Activated CD4-positive, alpha-beta T cell treated with anti-CD3 and anti-CD28 coated beads, Interleukin-2, amount 10 ng/mL, durations not matched to agents 24 days and 14 days (primary cell): ENCODE measurements around the gene DNAJA1. TPM values are rescaled to one million over a fixed set of nuclear protein-coding genes. Genes with fewer than 3 reads are reported as not detected.
A peak's percentile ranks its signal among the peaks of the same experiment; 100 is the strongest.
"Not testable (repeated sequence)": the region's sequence is repeated elsewhere in the genome, so short reads cannot be mapped to it uniquely, and the experiment has no call there.

Experiments used
- DNase-seq: peaks from one replicate; pipeline ENCODE4 v3.0.0; 2022
- H3K27ac Mint-ChIP-seq: one replicate; pipeline ENCODE4 v1.8.0; 2022; ENCODE audit warnings: mild to moderate bottlenecking, mixed read lengths
- H3K27me3 Mint-ChIP-seq: one replicate; pipeline ENCODE4 v1.8.0; 2022; ENCODE audit warnings: mixed read lengths
- H3K36me3 Mint-ChIP-seq: one replicate; pipeline ENCODE4 v1.8.0; 2022; ENCODE audit warnings: low read depth, mild to moderate bottlenecking, mixed read lengths
- H3K4me1 Mint-ChIP-seq: one replicate; pipeline ENCODE4 v1.8.0; 2021; ENCODE audit warnings: mixed read lengths
- H3K4me3 Mint-ChIP-seq: one replicate; pipeline ENCODE4 v1.8.0; 2022; ENCODE audit warnings: mild to moderate bottlenecking, moderate library complexity, mixed read lengths
- H3K9me3 Mint-ChIP-seq: one replicate; pipeline ENCODE4 v1.8.0; 2021; ENCODE audit warnings: mixed read lengths
- intact Hi-C: fragments of 100-400 bp; cut with micrococcal nuclease; formaldehyde crosslinking; loops from one replicate; pipeline ENCODE4 v1.15.1; 2023
- total RNA-seq: library from RNA; stranded (reverse); gene quantifications from 2 replicates; pipeline ENCODE4 v1.2.3, GENCODE V29; 2022

Gene DNAJA1
- total RNA-seq, result 319 and 328 TPM in 2 replicates

DNA sequence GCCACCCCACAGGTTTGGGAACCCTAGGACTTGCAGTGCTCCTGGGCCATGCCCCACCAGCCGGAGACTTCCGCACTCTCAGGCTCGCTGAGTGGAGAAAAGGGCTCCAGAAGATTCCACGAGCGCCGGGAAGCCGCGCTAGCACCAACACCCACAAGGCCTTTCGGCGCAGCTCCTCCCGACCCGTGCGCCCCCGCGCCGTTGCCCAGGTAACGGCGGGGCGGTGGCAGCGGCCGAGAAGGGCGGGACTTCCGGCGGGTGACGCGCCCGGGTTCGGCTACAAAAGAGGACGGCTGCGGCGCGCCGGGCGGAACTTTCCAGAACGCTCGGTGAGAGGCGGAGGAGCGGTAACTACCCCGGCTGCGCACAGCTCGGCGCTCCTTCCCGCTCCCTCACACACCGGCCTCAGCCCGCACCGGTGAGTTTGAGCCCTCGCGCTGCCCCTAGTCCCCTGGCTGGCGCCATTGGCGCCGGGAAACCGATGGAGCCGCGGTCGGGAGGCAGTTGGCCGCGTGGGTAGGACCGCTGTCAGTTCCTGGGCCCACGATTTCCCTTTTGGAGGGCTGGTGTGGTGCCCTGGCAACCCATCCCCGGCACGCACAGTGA, at the start of gene DNAJA1:
TSS of gene DNAJA1 (plus strand) at position 308 of the 606 bp plus-strand sequence. CDS start 1,212 bp downstream, outside the sequence.
- Mint-ChIP-seq H3K4me1 (peaks cover 57% of the 10 kb centered on the region), H3K36me3 (peaks cover 58% of the 10 kb centered on the region), H3K9me3 (no peaks in the 10 kb centered on the region), H3K27me3 (no peaks in the 10 kb centered on the region), H3K4me3 (peak within 1 kb of the TSS; percentile 99), H3K27ac (peak within 1 kb of the TSS; percentile 97)
- intact Hi-C loops, result loop anchor here (1.0 to 2.0 kb wide), 6 partner anchors 20 to 473 kb away; partner anchors contain the start of genes APTX, B4GALT1, BAG1 and SMIM27
- peak; percentile 99 for DNase-seq

- H3K27ac Mint-ChIP-seq, result no peak overlapping the region
- H3K27me3 Mint-ChIP-seq, result no peaks in the 10 kb centered on the region
- H3K4me1 Mint-ChIP-seq, result no peaks in the 10 kb centered on the region
- H3K36me3 Mint-ChIP-seq, result peaks cover 41% of the 10 kb centered on the region
- no peak for DNase-seq
- no peaks in the 10 kb centered on the region for H3K9me3 Mint-ChIP-seq
- intact Hi-C loops, result no loop called here
- no peak overlapping the region for H3K4me3 Mint-ChIP-seq
These were observed 47.0 kb upstream of the DNAJA1 start for GRCh38 chr9:32978051-32978450.

GRCh38 chr9:32986971-32987370, 38.1 kb upstream of the DNAJA1 start:
- no peak for DNase-seq
- intact Hi-C loops, result no loop called here
- H3K4me3 Mint-ChIP-seq, result no peak overlapping the region
- no peaks in the 10 kb centered on the region for H3K9me3 Mint-ChIP-seq
- H3K27ac Mint-ChIP-seq, result no peak overlapping the region
- H3K27me3 Mint-ChIP-seq, result no peaks in the 10 kb centered on the region
- H3K36me3 Mint-ChIP-seq, result peaks cover 55% of the 10 kb centered on the region
- peaks cover 3% of the 10 kb centered on the region for H3K4me1 Mint-ChIP-seq

DNA sequence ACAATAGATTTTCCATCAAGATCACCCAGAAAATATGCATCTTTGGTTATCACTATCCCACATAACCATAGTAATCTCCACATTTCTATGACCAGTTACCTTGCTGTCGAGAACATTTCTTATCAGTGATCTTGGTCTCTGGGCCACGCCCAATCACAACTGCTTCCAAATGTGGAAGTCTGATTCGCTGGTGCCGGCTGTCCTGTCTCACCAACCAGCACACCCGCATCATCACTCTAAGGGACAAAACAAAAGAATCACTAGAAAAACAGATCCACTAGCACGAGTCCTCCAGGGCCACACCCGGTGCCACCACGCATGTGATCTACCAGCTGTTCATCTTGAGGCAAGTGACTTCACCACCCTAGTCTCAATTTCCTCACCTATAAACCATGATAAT, 35.4 kb upstream of the DNAJA1 start:
- no peak for DNase-seq
- Mint-ChIP-seq H3K27ac (no peak overlapping the region), H3K4me3 (no peak overlapping the region), H3K27me3 (no peaks in the 10 kb centered on the region), H3K4me1 (peaks cover 8% of the 10 kb centered on the region), H3K36me3 (peaks cover 46% of the 10 kb centered on the region), H3K9me3 (no peaks in the 10 kb centered on the region)
- intact Hi-C loops, result no loop called here

- no peak for DNase-seq
- Mint-ChIP-seq H3K4me1 (peaks cover 8% of the 10 kb centered on the region), H3K9me3 (no peaks in the 10 kb centered on the region), H3K27me3 (no peaks in the 10 kb centered on the region), H3K36me3 (peaks cover 50% of the 10 kb centered on the region), H3K27ac (no peak overlapping the region), H3K4me3 (no peak overlapping the region)
- intact Hi-C loops, result no loop called here
These were observed 33.0 kb upstream of the DNAJA1 start for GRCh38 chr9:32991897-32992594.

- intact Hi-C loops, result no loop called here
- Mint-ChIP-seq H3K4me3 (no peak overlapping the region), H3K27me3 (no peaks in the 10 kb centered on the region), H3K9me3 (no peaks in the 10 kb centered on the region), H3K36me3 (peaks cover 49% of the 10 kb centered on the region), H3K27ac (no peak overlapping the region), H3K4me1 (peaks cover 9% of the 10 kb centered on the region)
- DNase-seq, result no peak
These were observed 32.4 kb upstream of the DNAJA1 start for GRCh38 chr9:32992595-32993238.

DNA sequence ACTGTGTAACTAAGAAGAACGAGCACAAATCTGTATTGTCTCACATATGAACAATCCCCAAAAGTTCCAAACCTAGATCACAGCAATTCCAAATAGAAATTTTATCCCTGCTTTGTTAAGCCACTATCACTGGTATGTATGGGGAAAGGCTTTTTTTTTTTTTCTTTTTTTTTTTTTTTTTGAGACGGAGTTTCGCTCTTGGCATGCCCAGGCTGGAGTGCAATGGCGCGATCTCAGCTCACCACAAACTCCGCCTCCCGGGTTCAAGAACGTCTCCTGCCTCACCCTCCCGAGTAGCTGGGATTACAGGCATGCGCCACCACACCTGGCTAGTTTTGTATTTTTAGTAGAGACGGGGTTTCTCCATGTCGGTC, 24.4 kb upstream of the DNAJA1 start:
- intact Hi-C loops, result loop anchor here (1.0 to 2.0 kb wide), 5 partner anchors 25 to 450 kb away; partner anchors contain the start of genes DNAJA1, NDUFB6, NFX1 and SMU1
- H3K27me3 Mint-ChIP-seq, H3K9me3 Mint-ChIP-seq: not testable (repeated sequence)
- DNase-seq, result peak; percentile 83
- peak overlapping the region; percentile 99 for H3K27ac Mint-ChIP-seq
- peaks cover 32% of the 10 kb centered on the region for H3K4me1 Mint-ChIP-seq
- H3K36me3 Mint-ChIP-seq, result peaks cover 34% of the 10 kb centered on the region
- peak overlapping the region; percentile 99 for H3K4me3 Mint-ChIP-seq

- H3K36me3 Mint-ChIP-seq, H3K27ac Mint-ChIP-seq: not testable (repeated sequence)
These were observed 19.7 kb upstream of the DNAJA1 start for GRCh38 chr9:33005335-33005734.

GRCh38 chr9:33007755-33008154, 17.3 kb upstream of the DNAJA1 start:
- Mint-ChIP-seq H3K4me1 (peaks cover under 1% of the 10 kb centered on the region), H3K4me3 (no peak overlapping the region), H3K36me3 (no peaks in the 10 kb centered on the region), H3K27ac (no peak overlapping the region), H3K27me3 (no peaks in the 10 kb centered on the region), H3K9me3 (no peaks in the 10 kb centered on the region)
- DNase-seq, result no peak
- intact Hi-C loops, result no loop called here

More at GRCh38 chr9:33005335-33005734, 19.7 kb upstream of the DNAJA1 start:
- H3K9me3 Mint-ChIP-seq, intact Hi-C loops, H3K4me3 Mint-ChIP-seq, H3K27me3 Mint-ChIP-seq, DNase-seq: not testable (repeated sequence)
- peaks cover 16% of the 10 kb centered on the region for H3K4me1 Mint-ChIP-seq

- Mint-ChIP-seq H3K36me3 (peaks cover 3% of the 10 kb centered on the region), H3K27me3 (no peaks in the 10 kb centered on the region), H3K4me1 (no peaks in the 10 kb centered on the region), H3K9me3 (no peaks in the 10 kb centered on the region), H3K4me3 (no peak overlapping the region), H3K27ac (no peak overlapping the region)
- no peak for DNase-seq
- intact Hi-C loops, result no loop called here
These were observed 13.2 kb upstream of the DNAJA1 start for GRCh38 chr9:33011831-33012230.

DNA sequence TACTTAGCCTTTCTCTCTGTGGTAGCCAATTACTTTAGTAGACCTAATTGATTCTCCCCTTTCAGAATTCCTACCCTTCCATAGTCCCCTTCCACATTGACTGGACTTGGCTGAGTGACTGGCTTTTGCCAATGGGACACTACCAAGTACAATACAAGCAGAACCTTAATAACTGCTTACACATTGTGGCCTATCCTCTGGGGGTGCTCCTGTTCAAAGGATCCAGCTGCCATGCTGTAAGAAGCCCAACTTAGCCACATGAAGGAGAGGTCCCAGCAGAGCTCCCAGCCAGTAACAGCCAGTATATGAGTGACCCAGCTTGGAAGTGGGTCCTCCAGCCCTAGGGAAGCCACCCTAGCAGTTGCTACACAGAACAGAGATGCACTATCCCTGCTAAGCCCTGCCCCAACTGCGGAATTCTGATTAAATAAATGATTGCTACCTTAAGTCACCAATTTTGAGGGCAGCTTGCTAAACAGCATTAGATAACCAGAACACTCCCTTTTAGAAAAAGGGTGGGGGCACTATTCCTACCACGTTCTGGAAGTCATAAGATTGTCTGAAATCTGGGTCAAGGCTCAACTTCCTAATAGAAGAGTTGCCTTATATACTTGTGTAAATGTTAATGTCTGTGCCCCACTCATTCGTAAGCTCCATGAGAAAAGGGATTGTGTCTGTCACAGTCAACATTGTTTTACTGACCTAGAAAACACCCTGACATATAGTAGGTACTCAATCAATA, 12.6 kb upstream of the DNAJA1 start:
- no peak overlapping the region for H3K4me3 Mint-ChIP-seq
- intact Hi-C loops, result no loop called here
- H3K9me3 Mint-ChIP-seq, result no peaks in the 10 kb centered on the region
- H3K36me3 Mint-ChIP-seq, result peaks cover 3% of the 10 kb centered on the region
- no peak for DNase-seq
- H3K27me3 Mint-ChIP-seq, result no peaks in the 10 kb centered on the region
- no peaks in the 10 kb centered on the region for H3K4me1 Mint-ChIP-seq
- no peak overlapping the region for H3K27ac Mint-ChIP-seq

DNA sequence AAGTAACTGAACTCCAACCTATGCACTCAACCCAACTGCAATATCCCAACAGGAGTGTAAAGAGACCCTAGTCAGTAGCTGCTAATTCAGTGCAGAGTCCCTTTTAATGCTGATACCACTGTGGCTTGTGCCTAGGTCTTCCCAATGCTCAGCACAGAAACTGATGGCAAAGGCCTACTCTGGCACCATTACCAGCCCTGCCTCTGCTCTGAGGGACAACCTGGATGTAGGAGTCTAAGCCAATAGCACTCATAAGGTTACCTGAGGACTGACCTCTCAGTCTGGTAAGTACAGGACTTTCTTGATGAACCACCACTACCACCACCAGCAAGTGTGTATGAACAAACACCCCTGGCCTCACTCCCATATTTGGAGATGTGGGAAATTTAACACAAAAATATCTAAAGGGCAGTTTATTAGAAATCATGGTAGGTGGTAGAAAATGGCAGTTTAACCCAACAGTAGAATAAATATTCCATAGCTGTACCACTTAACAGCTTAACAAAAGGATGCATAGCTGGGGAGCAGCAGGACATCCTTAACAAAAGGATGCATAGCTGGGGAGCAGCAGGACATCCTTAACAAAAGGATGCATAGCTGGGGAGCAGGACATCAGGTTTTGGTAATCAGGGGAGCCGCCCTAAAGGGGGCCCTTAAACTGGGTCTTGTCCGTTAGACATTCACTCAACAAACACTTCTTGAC, 11.0 kb upstream of the DNAJA1 start:
- Mint-ChIP-seq H3K4me1 (no peaks in the 10 kb centered on the region), H3K36me3 (peaks cover 7% of the 10 kb centered on the region), H3K27me3 (no peaks in the 10 kb centered on the region), H3K27ac (no peak overlapping the region), H3K9me3 (no peaks in the 10 kb centered on the region), H3K4me3 (no peak overlapping the region)
- DNase-seq, result no peak
- intact Hi-C loops, result no loop called here

- intact Hi-C loops, result no loop called here
- Mint-ChIP-seq H3K27ac (no peak overlapping the region), H3K4me1 (no peaks in the 10 kb centered on the region), H3K9me3 (no peaks in the 10 kb centered on the region), H3K27me3 (no peaks in the 10 kb centered on the region), H3K36me3 (peaks cover 7% of the 10 kb centered on the region), H3K4me3 (no peak overlapping the region)
- DNase-seq, result no peak
These were observed 10.4 kb upstream of the DNAJA1 start for GRCh38 chr9:33014665-33015014.
